WTC11 (cell line): Measurements from ENCODE around the gene CIB2. TPM values are rescaled to one million over a fixed set of nuclear protein-coding genes. Genes with fewer than 3 reads are reported as not detected.

Source experiments
- ATAC-seq: fragments of 200-7000 bp; cut with Tn5 transposase; 2 replicates; pipeline ENCODE4 v1.10.0; 2021; ENCODE audit warnings: mild to moderate bottlenecking, moderate library complexity
- CTCF ChIA-PET: fragments of 300-600 bp; sonication (Branson Sonifier 250); formaldehyde crosslinking; loops from one replicate; lab custom pipeline; 2021; ENCODE audit warnings: antibody characterized with exemption; lab: Charles Lee
- POLR2A ChIA-PET: fragments of 350-600 bp; sonication (Branson Sonifier 250); formaldehyde crosslinking; loops from one replicate; lab custom pipeline; 2021; ENCODE audit warnings: antibody characterized with exemption; lab: Charles Lee
- DNase-seq: peaks from one replicate; pipeline ENCODE4 v3.0.0; 2021; ENCODE audit warnings: low spot score
- H3K27ac Mint-ChIP-seq: 2 replicates; pipeline ENCODE4 v1.8.0; 2021; ENCODE audit warnings: mixed read lengths
- H3K27me3 Mint-ChIP-seq: 2 replicates; pipeline ENCODE4 v1.8.0; 2021; ENCODE audit warnings: low read depth, mild to moderate bottlenecking, moderate library complexity, mixed read lengths
- H3K36me3 Mint-ChIP-seq: 2 replicates; pipeline ENCODE4 v1.8.0; 2021; ENCODE audit warnings: mixed read lengths
- H3K4me1 Mint-ChIP-seq: 2 replicates; pipeline ENCODE4 v1.8.0; 2022; ENCODE audit warnings: mixed read lengths
- H3K4me3 Mint-ChIP-seq: 2 replicates; pipeline ENCODE4 v1.8.0; 2021; ENCODE audit warnings: mild to moderate bottlenecking, moderate library complexity, mixed read lengths
- H3K9me3 Mint-ChIP-seq: 2 replicates; pipeline ENCODE4 v1.8.0; 2021; ENCODE audit warnings: mixed read lengths
- CDX4 ChIP-seq: fragments of 250-450 bp; sonication (Bioruptor Pico); IDR thresholded peaks from 2 replicates; pipeline ENCODE4 v1.9.0; 2021; ENCODE audit warnings: moderate library complexity, mild to moderate bottlenecking, inconsistent platforms, borderline replicate concordance
- CREB1 ChIP-seq: sonication (generic); formaldehyde crosslinking; IDR thresholded peaks from 2 replicates; pipeline ENCODE4 v1.8.0; 2023; ENCODE audit warnings: mild to moderate bottlenecking, missing genetic modification reagents
- E2F1 ChIP-seq: sonication (generic); formaldehyde crosslinking; IDR thresholded peaks from 2 replicates; pipeline ENCODE4 v1.8.0; 2022; ENCODE audit warnings: mild to moderate bottlenecking, missing genetic modification reagents
- GRHL2 ChIP-seq: fragments of 250-450 bp; sonication (Bioruptor Pico); IDR thresholded peaks from 2 replicates; pipeline ENCODE4 v1.8.0; 2022; ENCODE audit warnings: mild to moderate bottlenecking, moderate library complexity; ENCODE audit not compliant: insufficient replicate concordance, severe bottlenecking
- JAZF1 ChIP-seq: fragments of 250-450 bp; sonication (Bioruptor Pico); IDR thresholded peaks from 2 replicates; pipeline ENCODE4 v1.9.0; 2021; ENCODE audit warnings: moderate library complexity, mild to moderate bottlenecking, inconsistent platforms
- MAX ChIP-seq: sonication (generic); formaldehyde crosslinking; IDR thresholded peaks from 2 replicates; pipeline ENCODE4 v1.8.0; 2022; ENCODE audit warnings: mild to moderate bottlenecking, missing genetic modification reagents
- OVOL2 ChIP-seq: fragments of 250-450 bp; sonication (Bioruptor Pico); IDR thresholded peaks from 2 replicates; pipeline ENCODE4 v1.9.0; 2021; ENCODE audit warnings: mild to moderate bottlenecking, borderline replicate concordance
- SMAD4 ChIP-seq: sonication (generic); formaldehyde crosslinking; IDR thresholded peaks from 2 replicates; pipeline ENCODE4 v1.8.0; 2022; ENCODE audit warnings: mild to moderate bottlenecking, missing genetic modification reagents
- TEAD4 ChIP-seq: sonication (generic); formaldehyde crosslinking; IDR thresholded peaks from 2 replicates; pipeline ENCODE4 v1.8.0; 2022; ENCODE audit warnings: mild to moderate bottlenecking, missing genetic modification reagents
- ZNF317 ChIP-seq: sonication (generic); formaldehyde crosslinking; IDR thresholded peaks from 2 replicates; pipeline ENCODE4 v1.8.1; 2023; ENCODE audit warnings: low read depth, mild to moderate bottlenecking, moderate library complexity, missing genetic modification reagents, borderline replicate concordance
- ZNF671 ChIP-seq: fragments of 250-450 bp; sonication (Bioruptor Pico); IDR thresholded peaks from 2 replicates; pipeline ENCODE4 v1.8.0; 2021; ENCODE audit warnings: mild to moderate bottlenecking
- total RNA-seq: library from RNA; stranded (reverse); gene quantifications from 3 replicates; pipeline ENCODE4 v1.2.3, GENCODE V29; 2021
- TF ChIP-seq, protein P1 (sequence below): sonication (generic); formaldehyde crosslinking; IDR thresholded peaks from 2 replicates; pipeline ENCODE4 v1.8.0; 2023; ENCODE audit warnings: missing genetic modification reagents
- TF ChIP-seq, protein P2 (sequence below): sonication (generic); formaldehyde crosslinking; IDR thresholded peaks from 2 replicates; pipeline ENCODE4 v1.8.1; 2022; ENCODE audit warnings: low read depth, missing genetic modification reagents, borderline replicate concordance
- TF ChIP-seq, protein P3 (sequence below): sonication (generic); formaldehyde crosslinking; IDR thresholded peaks from 2 replicates; pipeline ENCODE4 v1.8.1; 2022; ENCODE audit warnings: low read depth, mild to moderate bottlenecking, moderate library complexity, missing genetic modification reagents, borderline replicate concordance
- TF ChIP-seq, protein P4 (sequence below): sonication (generic); formaldehyde crosslinking; IDR thresholded peaks from 2 replicates; pipeline ENCODE4 v1.8.1; 2023; ENCODE audit warnings: mild to moderate bottlenecking, missing genetic modification reagents, moderate library complexity

CIB2 gene
- total RNA-seq, 1 experiment from 2014 or later, result 45.2 TPM

GRCh38 chr15:78073046-78073787, 58.0 kb downstream of the CIB2 start:
- no peak overlapping the region for H3K4me3 Mint-ChIP-seq
- ATAC-seq, result no peak
- H3K4me1 Mint-ChIP-seq, result peaks cover 27% of the 10 kb centered on the region
- DNase-seq, result no peak
- POLR2A ChIA-PET, result no interaction called here
- no peak overlapping the region for H3K27ac Mint-ChIP-seq
- no peaks in the 10 kb centered on the region for H3K9me3 Mint-ChIP-seq
- CTCF ChIA-PET, result no interaction called here
- TF ChIP-seq, protein P1, sequence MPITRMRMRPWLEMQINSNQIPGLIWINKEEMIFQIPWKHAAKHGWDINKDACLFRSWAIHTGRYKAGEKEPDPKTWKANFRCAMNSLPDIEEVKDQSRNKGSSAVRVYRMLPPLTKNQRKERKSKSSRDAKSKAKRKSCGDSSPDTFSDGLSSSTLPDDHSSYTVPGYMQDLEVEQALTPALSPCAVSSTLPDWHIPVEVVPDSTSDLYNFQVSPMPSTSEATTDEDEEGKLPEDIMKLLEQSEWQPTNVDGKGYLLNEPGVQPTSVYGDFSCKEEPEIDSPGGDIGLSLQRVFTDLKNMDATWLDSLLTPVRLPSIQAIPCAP (CRISPR knock-in tag), result no peak
- peaks cover 2% of the 10 kb centered on the region; the same call in 1 of the 2 replicates for H3K36me3 Mint-ChIP-seq
- H3K27me3 Mint-ChIP-seq, result peaks cover under 1% of the 10 kb centered on the region; the same call in 1 of the 2 replicates

DNA sequence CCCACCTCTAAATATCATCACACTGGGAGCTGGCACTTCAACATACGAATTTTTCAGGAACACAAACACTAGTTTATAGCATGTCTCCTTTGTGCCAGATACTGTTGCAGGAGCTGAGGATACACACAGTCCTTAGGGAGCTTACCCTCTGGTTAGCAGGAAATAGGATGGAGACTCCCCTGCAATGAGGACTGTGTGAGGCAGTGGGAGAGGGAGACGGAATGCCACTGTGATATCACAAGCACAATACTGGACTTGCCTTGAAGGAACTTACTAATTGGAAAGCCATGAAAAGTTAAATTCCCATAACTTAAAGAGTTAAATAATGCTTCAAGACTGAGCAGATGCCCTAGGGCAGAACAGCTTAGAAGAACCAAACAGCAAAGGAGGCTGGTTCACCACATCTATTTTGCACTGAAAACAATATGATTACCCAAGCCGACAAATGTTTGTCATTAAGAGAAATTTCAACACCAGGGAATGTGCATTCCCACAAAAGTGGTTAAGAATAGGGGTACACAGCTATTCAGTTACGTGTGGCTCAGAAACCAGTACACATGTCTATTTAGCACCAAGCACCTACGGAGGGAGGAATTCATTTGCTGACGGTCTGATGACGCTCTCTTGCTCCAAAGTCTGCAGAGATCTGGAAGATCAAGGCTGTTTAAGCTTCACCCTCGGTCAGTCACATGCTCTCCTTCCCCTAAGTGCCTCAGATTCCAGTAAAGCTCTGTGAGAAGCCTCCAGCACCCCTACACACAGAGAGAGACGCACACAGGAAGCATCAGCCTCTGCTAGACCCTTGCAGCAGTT, 59.0 kb downstream of the CIB2 start:
- ChIA-PET POLR2A (no interaction called here), CTCF (interaction anchor here (0.8 kb wide), 1 partner anchor 36 kb away, joined by 4 read pairs; no protein-coding TSS in a partner anchor)
- Mint-ChIP-seq H3K4me1 (peaks cover 27% of the 10 kb centered on the region), H3K27me3 (no peaks in the 10 kb centered on the region), H3K36me3 (peaks cover 2% of the 10 kb centered on the region; the same call in 1 of the 2 replicates), H3K9me3 (no peaks in the 10 kb centered on the region), H3K27ac (0 out of 2 replicates have a peak overlapping the region, but pooled peaks have one; percentile 38), H3K4me3 (no peak overlapping the region)
- DNase-seq (peak; percentile 2), ATAC-seq (no peak)
- no peak for TF ChIP-seq E2F1 (CRISPR knock-in tag)

GRCh38 chr15:78071383-78071782, 59.9 kb downstream of the CIB2 start:
- peaks cover 27% of the 10 kb centered on the region for H3K4me1 Mint-ChIP-seq
- POLR2A ChIA-PET, result no interaction called here
- no peak for DNase-seq
- H3K9me3 Mint-ChIP-seq, result no peaks in the 10 kb centered on the region
- CTCF ChIA-PET, result interaction anchor here (0.8 to 1.2 kb wide), 3 partner anchors 9 to 37 kb away, joined by 3 to 4 read pairs (median 4); no protein-coding TSS in a partner anchor
- no peak overlapping the region for H3K4me3 Mint-ChIP-seq
- no peak for TF ChIP-seq CDX4 (CRISPR knock-in tag)
- TF ChIP-seq, protein P2, sequence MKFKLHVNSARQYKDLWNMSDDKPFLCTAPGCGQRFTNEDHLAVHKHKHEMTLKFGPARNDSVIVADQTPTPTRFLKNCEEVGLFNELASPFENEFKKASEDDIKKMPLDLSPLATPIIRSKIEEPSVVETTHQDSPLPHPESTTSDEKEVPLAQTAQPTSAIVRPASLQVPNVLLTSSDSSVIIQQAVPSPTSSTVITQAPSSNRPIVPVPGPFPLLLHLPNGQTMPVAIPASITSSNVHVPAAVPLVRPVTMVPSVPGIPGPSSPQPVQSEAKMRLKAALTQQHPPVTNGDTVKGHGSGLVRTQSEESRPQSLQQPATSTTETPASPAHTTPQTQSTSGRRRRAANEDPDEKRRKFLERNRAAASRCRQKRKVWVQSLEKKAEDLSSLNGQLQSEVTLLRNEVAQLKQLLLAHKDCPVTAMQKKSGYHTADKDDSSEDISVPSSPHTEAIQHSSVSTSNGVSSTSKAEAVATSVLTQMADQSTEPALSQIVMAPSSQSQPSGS (CRISPR knock-in tag), result no peak
- TF ChIP-seq ZNF671 (CRISPR knock-in tag), result no peak
- TF ChIP-seq ZNF317, result no peak
- TF ChIP-seq, protein P3, sequence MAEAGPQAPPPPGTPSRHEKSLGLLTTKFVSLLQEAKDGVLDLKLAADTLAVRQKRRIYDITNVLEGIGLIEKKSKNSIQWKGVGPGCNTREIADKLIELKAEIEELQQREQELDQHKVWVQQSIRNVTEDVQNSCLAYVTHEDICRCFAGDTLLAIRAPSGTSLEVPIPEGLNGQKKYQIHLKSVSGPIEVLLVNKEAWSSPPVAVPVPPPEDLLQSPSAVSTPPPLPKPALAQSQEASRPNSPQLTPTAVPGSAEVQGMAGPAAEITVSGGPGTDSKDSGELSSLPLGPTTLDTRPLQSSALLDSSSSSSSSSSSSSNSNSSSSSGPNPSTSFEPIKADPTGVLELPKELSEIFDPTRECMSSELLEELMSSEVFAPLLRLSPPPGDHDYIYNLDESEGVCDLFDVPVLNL (CRISPR knock-in tag), result no peak
- TF ChIP-seq TEAD4 (CRISPR knock-in tag), result no peak
- TF ChIP-seq, protein P4, sequence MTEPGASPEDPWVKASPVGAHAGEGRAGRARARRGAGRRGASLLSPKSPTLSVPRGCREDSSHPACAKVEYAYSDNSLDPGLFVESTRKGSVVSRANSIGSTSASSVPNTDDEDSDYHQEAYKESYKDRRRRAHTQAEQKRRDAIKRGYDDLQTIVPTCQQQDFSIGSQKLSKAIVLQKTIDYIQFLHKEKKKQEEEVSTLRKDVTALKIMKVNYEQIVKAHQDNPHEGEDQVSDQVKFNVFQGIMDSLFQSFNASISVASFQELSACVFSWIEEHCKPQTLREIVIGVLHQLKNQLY (CRISPR knock-in tag), result no peak
- TF ChIP-seq MAX (CRISPR knock-in tag), result no peak
- no peak for TF ChIP-seq JAZF1 (CRISPR knock-in tag)
- no peak for TF ChIP-seq GRHL2 (CRISPR knock-in tag)
- no peak for TF ChIP-seq CREB1 (CRISPR knock-in tag)
- no peak for TF ChIP-seq SMAD4 (CRISPR knock-in tag)
- no peak for TF ChIP-seq OVOL2 (CRISPR knock-in tag)
- ATAC-seq, result no peak
- peaks cover 2% of the 10 kb centered on the region; the same call in 1 of the 2 replicates for H3K36me3 Mint-ChIP-seq
- H3K27me3 Mint-ChIP-seq, result no peaks in the 10 kb centered on the region
- peak overlapping the region; percentile 76; the same call in 1 of the 2 replicates for H3K27ac Mint-ChIP-seq
